BE2C (cell line): ENCODE results near the gene OR2D3.

ENCODE experiments used
- DNase-seq: peaks from one replicate; pipeline ENCODE4 v3.0.0-alpha.2; 2020
- H3K27me3 ChIP-seq: fragments of 250-450 bp; sonication (Bioruptor Pico); 2 replicates; pipeline ENCODE4 v1.5.1; 2020; ENCODE audit warnings: mild to moderate bottlenecking
- H3K36me3 ChIP-seq: fragments of 250-450 bp; sonication (Bioruptor Pico); 2 replicates; pipeline ENCODE4 v1.5.1; 2020; ENCODE audit warnings: mild to moderate bottlenecking
- H3K4me1 ChIP-seq: fragments of 250-450 bp; sonication (Bioruptor Pico); 2 replicates; pipeline ENCODE4 v1.5.1; 2020
- H3K4me3 ChIP-seq: 2 replicates; pipeline ENCODE4 v1.5.1; 2011; ENCODE audit warnings: low read depth, low read length
- H3K9me3 ChIP-seq: fragments of 250-450 bp; sonication (Bioruptor Pico); 2 replicates; pipeline ENCODE4 v1.5.1; 2020
- CTCF ChIP-seq: IDR thresholded peaks from 2 replicates; pipeline ENCODE4 v1.5.1; 2012; ENCODE audit warnings: mild to moderate bottlenecking, low read depth, low read length

Gene OR2D3

GRCh38 chr11:6888830-6889229, 32.0 kb upstream of the OR2D3 start:
- no peaks in the 10 kb centered on the region for H3K4me1 ChIP-seq
- no peaks in the 10 kb centered on the region for H3K36me3 ChIP-seq
- no peaks in the 10 kb centered on the region for H3K9me3 ChIP-seq
- no peak for DNase-seq
- H3K4me3 ChIP-seq: no peak overlapping the region
- H3K27me3 ChIP-seq: no peaks in the 10 kb centered on the region
- TF ChIP-seq CTCF: no peak

GRCh38 chr11:6889835-6890234, 31.0 kb upstream of the OR2D3 start:
- TF ChIP-seq CTCF: no peak
- DNase-seq: no peak
- Histone ChIP-seq H3K27me3 (no peaks in the 10 kb centered on the region), H3K4me3 (no peak overlapping the region), H3K4me1 (no peaks in the 10 kb centered on the region), H3K36me3 (no peaks in the 10 kb centered on the region), H3K9me3 (no peaks in the 10 kb centered on the region)

GRCh38 chr11:6892400-6892799, 28.4 kb upstream of the OR2D3 start, which contains the start of gene OR2D2:
TSS of gene OR2D2 (minus strand) at chr11:6892500. CDS start at chr11:6892500, 0 bp downstream.
- DNase-seq: no peak
- Histone ChIP-seq H3K27me3 (no peaks in the 10 kb centered on the region), H3K4me1 (no peaks in the 10 kb centered on the region), H3K9me3 (no peaks in the 10 kb centered on the region), H3K36me3 (no peaks in the 10 kb centered on the region), H3K4me3 (no peak within 1 kb of the TSS)
- TF ChIP-seq CTCF: no peak

GRCh38 chr11:6894097-6894496, 26.7 kb upstream of the OR2D3 start:
- H3K4me3 ChIP-seq: no peak overlapping the region
- TF ChIP-seq CTCF: no peak

GRCh38 chr11:6895010-6895409, 25.8 kb upstream of the OR2D3 start:
- H3K27me3 ChIP-seq: no peaks in the 10 kb centered on the region
- H3K4me1 ChIP-seq: no peaks in the 10 kb centered on the region
- no peaks in the 10 kb centered on the region for H3K36me3 ChIP-seq
- no peak for DNase-seq
- H3K4me3 ChIP-seq: no peak overlapping the region
- TF ChIP-seq CTCF: no peak
- H3K9me3 ChIP-seq: no peaks in the 10 kb centered on the region

More at GRCh38 chr11:6894097-6894496, 26.7 kb upstream of the OR2D3 start:
- no peaks in the 10 kb centered on the region for H3K9me3 ChIP-seq
- H3K4me1 ChIP-seq: no peaks in the 10 kb centered on the region
- no peaks in the 10 kb centered on the region for H3K27me3 ChIP-seq
- no peaks in the 10 kb centered on the region for H3K36me3 ChIP-seq
- no peak for DNase-seq

- H3K9me3 ChIP-seq: no peaks in the 10 kb centered on the region
- TF ChIP-seq CTCF: no peak
- DNase-seq: no peak
- no peaks in the 10 kb centered on the region for H3K27me3 ChIP-seq
- no peaks in the 10 kb centered on the region for H3K4me1 ChIP-seq
- no peaks in the 10 kb centered on the region for H3K36me3 ChIP-seq
- H3K4me3 ChIP-seq: no peak overlapping the region
Measured at GRCh38 chr11:6898911-6899310, 21.9 kb upstream of the OR2D3 start.
